Heart right ventricle (tissue), 16 donors: ENCODE measurements around the gene MFF. TPM values are rescaled to one million over a fixed set of nuclear protein-coding genes. Genes with fewer than 3 reads are reported as not detected.

ENCODE experiments used
- ATAC-seq, 8 donors: fragments of 200-7000 bp; cut with Tn5 transposase; one replicate each; pipeline ENCODE4 v1.9.1; 2020; ENCODE audit warnings: mild to moderate bottlenecking in 8 of 8, moderate library complexity in 8 of 8, moderate number of reproducible peaks in 1 of 8
- DNase-seq, 2 donors: peaks; one replicate each; pipeline ENCODE4 v3.0.0-alpha.2; 2020
- H3K27ac ChIP-seq, 10 donors: fragments of 200-600 bp; sonication (generic) in 2 of 10; one replicate each; pipeline versions ENCODE4 v1.5.0 to v1.8.0; 2020 to 2022; ENCODE audit warnings: mild to moderate bottlenecking in 3 of 10
- H3K27me3 ChIP-seq, 7 donors: fragments of 200-600 bp; one replicate each; pipeline ENCODE4 v1.8.0; 2021 to 2022; ENCODE audit warnings: mild to moderate bottlenecking in 2 of 7
- H3K36me3 ChIP-seq, 9 donors: fragments of 200-600 bp; sonication (generic) in 1 of 9; one replicate each; pipeline versions ENCODE4 v1.5.0 to v1.8.0; 2020 to 2022; ENCODE audit warnings: mild to moderate bottlenecking in 2 of 9
- H3K4me1 ChIP-seq, 9 donors: fragments of 200-600 bp; sonication (generic) in 1 of 9; one replicate each; pipeline versions ENCODE4 v1.5.0 to v1.8.0; 2020 to 2022; ENCODE audit warnings: mild to moderate bottlenecking in 4 of 9
- H3K4me3 ChIP-seq, 10 donors: fragments of 200-600 bp; sonication (generic) in 2 of 10; one replicate each; pipeline versions ENCODE4 v1.5.0 to v1.8.0; 2020 to 2022; ENCODE audit warnings: mild to moderate bottlenecking in 7 of 10, moderate library complexity in 2 of 10
- H3K9me3 ChIP-seq, 11 donors: fragments of 200-600 bp in 10 of 11; sonication (generic) in 2 of 11; one replicate each; pipeline versions ENCODE4 v1.5.0 to v1.8.0; 2013 to 2022; ENCODE audit warnings: mild to moderate bottlenecking in 2 of 11, control low read depth in 1 of 11, moderate library complexity in 1 of 11
- CTCF ChIP-seq, 9 donors: fragments of 200-600 bp; sonication (generic) in 2 of 9; IDR thresholded peaks; one replicate each; pipeline versions ENCODE4 v1.5.0 to v1.8.0; 2021 to 2022; ENCODE audit warnings: antibody characterized with exemption in 9 of 9, mild to moderate bottlenecking in 5 of 9, moderate library complexity in 1 of 9
- WGBS, 2 donors: extraction: QIAGEN DNeasy Blood & Tissue Kit; methylation state at CpG; one replicate each; pipeline ENCODE4 v1.1.7; 2013; ENCODE audit warnings: inconsistent platforms in 1 of 2; 5-methylcytosine and 5-hydroxymethylcytosine counted together
- intact Hi-C, 10 donors: fragments of 100-400 bp; cut with DNase I; formaldehyde crosslinking; loops; one replicate each; pipeline versions ENCODE4 v1.11.1 to v1.14.2; 2022
- polyA plus RNA-seq, 2 donors: library from polyadenylated mRNA; stranded (reverse); fragments of 200-250 nt; gene quantifications; one replicate each; pipeline ENCODE4 v1.2.3, GENCODE V29; 2013
- total RNA-seq, 10 donors: library from RNA; stranded (reverse); fragmentation: NEBNext Ultra II Directional in 3 of 10; extraction: Animal tissue kit (Norgen Biotek cat#: 25700) in 3 of 10; gene quantifications; one replicate each; pipeline versions ENCODE4 v1.2.1 to v1.2.4, GENCODE V29; 2021 to 2023
- donor health status: Arrhythmogenic right ventricular cardiomyopathy.
- donor health status: ischemic (EF 13 %, LVEDD 7.1; RV severe dilation, severe dysfunction).
- donor health status: healthy with polysubstance abuse.
- donor health status: DM: no; HTN: yes; CAD: no.
- donor health status: DM: no; HTN: no; CAD: no.
- donor health status: ischemic (EF 25% LVEDD 6.9; RV normal size, moderate dysfunction).
- donor health status: ischemic (EF 25% LVEDD 5.7; RV mildly dilated, moderate dysfunction).
- donor health status: healthy.
- donor health status: DM: yes; HTN: yes; CAD: no.
- donor health status: Ischemic cardiomyopathy.
- donor health status: ischemic (EF 35%, LVEDD 5.7; RV mildly dilated, moderate dysfunction).
- donor health status: nonischemic (EF 11% LVEDD 7.7; RV severe dilation, severe dysfunction).
- donor health status: DM: yes; HTN: yes; CAD: no.
- donor health status: PGD.
- donor health status: ischemic (EF 29% LVEDD 5.4; RV normal size, mild dysfunction).
- donor health status: nonischemic (EF 23%, LVEDD 6.1; RV moderate dilation, normal function).

MFF gene
- total and polyA plus RNA-seq, 12 donors, result 58.4 to 102 (median 77.7) TPM

- Histone ChIP-seq H3K9me3 (no peaks in the 10 kb centered on the region), H3K36me3 (peaks cover 0 to 91% (median 11%) of the 10 kb centered on the region in 9 donors), H3K27ac (no peak overlapping the region), H3K4me1 (peaks cover 0 to 8% (median 0%) of the 10 kb centered on the region in 9 donors), H3K27me3 (no peaks in the 10 kb centered on the region), H3K4me3 (no peak overlapping the region)
- peak in 1 of 8 donors; percentile 19 for ATAC-seq
- TF ChIP-seq CTCF (IDR thresholded peaks at IDR 0.05), result no peak
- WGBS, 2 donors, result 95% methylated on average over 2 of the region's 2 CpGs
- intact Hi-C loops, result no loop called here
- no peak for DNase-seq
These were observed 14.1 kb downstream of the MFF start for GRCh38 chr2:227339098-227339599.

GRCh38 chr2:227340106-227340505 is 15.1 kb downstream of the MFF start:
- Histone ChIP-seq H3K4me3 (no peak overlapping the region), H3K4me1 (peaks cover 0 to 6% (median 0%) of the 10 kb centered on the region in 9 donors), H3K27ac (no peak overlapping the region), H3K9me3 (no peaks in the 10 kb centered on the region), H3K27me3 (no peaks in the 10 kb centered on the region), H3K36me3 (peaks cover 0 to 88% (median 6%) of the 10 kb centered on the region in 9 donors)
- intact Hi-C loops, result no loop called here
- 66 to 70% methylated on average over 6 of the region's 6 CpGs for WGBS, 2 donors
- no peak for DNase-seq
- no peak for ATAC-seq
- TF ChIP-seq CTCF (IDR thresholded peaks at IDR 0.05), result no peak

GRCh38 chr2:227341553-227341952 is 16.5 kb downstream of the MFF start:
- Histone ChIP-seq H3K36me3 (peaks cover 0 to 88% (median 6%) of the 10 kb centered on the region in 9 donors), H3K4me3 (no peak overlapping the region), H3K27me3 (no peaks in the 10 kb centered on the region), H3K27ac (no peak overlapping the region), H3K4me1 (no peaks in the 10 kb centered on the region), H3K9me3 (no peaks in the 10 kb centered on the region)
- ATAC-seq (no peak), DNase-seq (no peak)
- TF ChIP-seq CTCF (IDR thresholded peaks at IDR 0.05), result no peak
- 87 to 88% methylated on average over 2 of the region's 2 CpGs for WGBS, 2 donors
- intact Hi-C loops, result no loop called here

- no peak overlapping the region for H3K4me3 ChIP-seq
- 75 to 85% methylated on average over 2 of the region's 2 CpGs for WGBS, 2 donors
- H3K36me3 ChIP-seq, result peaks cover 0 to 98% (median 6%) of the 10 kb centered on the region in 9 donors
- H3K27ac ChIP-seq, result no peak overlapping the region
- ATAC-seq (no peak), DNase-seq (no peak)
- no peaks in the 10 kb centered on the region for H3K9me3 ChIP-seq
- H3K4me1 ChIP-seq, result no peaks in the 10 kb centered on the region
- H3K27me3 ChIP-seq, result no peaks in the 10 kb centered on the region
- intact Hi-C loops, result no loop called here
- no peak for TF ChIP-seq CTCF (IDR thresholded peaks at IDR 0.05)
These were observed 19.2 kb downstream of the MFF start for GRCh38 chr2:227344231-227344630.
